Liver (tissue), 9 donors: ENCODE data around the gene FBXO10. TPM values are rescaled to one million over a fixed set of nuclear protein-coding genes. Genes with fewer than 3 reads are reported as not detected.

Source experiments
- DNase-seq: peaks from one replicate; pipeline ENCODE4 v3.0.0-alpha.2; 2017; ENCODE audit warnings: low spot score
- H3K27ac ChIP-seq, 2 donors: one replicate each; pipeline ENCODE4 v1.7.0; 2013; ENCODE audit warnings: inconsistent platforms in 2 of 2, low read length in 2 of 2, control low read depth in 1 of 2, low read depth in 1 of 2, mild to moderate bottlenecking in 1 of 2
- H3K27me3 ChIP-seq, 4 donors: one replicate each; pipeline versions ENCODE4 v1.6.1 to v1.7.0; 2013; ENCODE audit warnings: low read length in 3 of 4, inconsistent platforms in 1 of 4, mild to moderate bottlenecking in 1 of 4, moderate library complexity in 1 of 4; ENCODE audit not compliant: control insufficient read depth in 4 of 4, insufficient read depth in 4 of 4
- H3K36me3 ChIP-seq, 4 donors: one replicate each; pipeline versions ENCODE4 v1.6.1 to v1.7.0; 2013; ENCODE audit warnings: low read length in 3 of 4, mild to moderate bottlenecking in 3 of 4, low read depth in 1 of 4, moderate library complexity in 1 of 4; ENCODE audit not compliant: control insufficient read depth in 4 of 4, insufficient read depth in 3 of 4
- H3K4me1 ChIP-seq, 4 donors: one replicate each; pipeline versions ENCODE4 v1.6.1 to v1.7.0; 2013; ENCODE audit warnings: low read length in 3 of 4, mild to moderate bottlenecking in 3 of 4, moderate library complexity in 1 of 4; ENCODE audit not compliant: control insufficient read depth in 4 of 4, insufficient read depth in 4 of 4
- H3K4me3 ChIP-seq, 3 donors: one replicate each; pipeline versions ENCODE4 v1.6.1 to v1.7.0; 2013; ENCODE audit warnings: low read length in 3 of 3, control low read depth in 1 of 3, low read depth in 1 of 3, mild to moderate bottlenecking in 1 of 3
- H3K9ac ChIP-seq, 2 donors: one replicate each; pipeline ENCODE4 v1.7.0; 2013; ENCODE audit warnings: low read length in 2 of 2, mild to moderate bottlenecking in 2 of 2, moderate library complexity in 2 of 2, control low read depth in 1 of 2, low read depth in 1 of 2
- H3K9me3 ChIP-seq, 4 donors: one replicate each; pipeline versions ENCODE4 v1.6.1 to v1.7.0; 2013; ENCODE audit warnings: low read length in 3 of 4; ENCODE audit not compliant: control insufficient read depth in 4 of 4
- CTCF ChIP-seq: fragments of 150-350 bp; IDR thresholded peaks from 2 replicates; pipeline ENCODE4 v1.5.1; 2017; ENCODE audit warnings: improper control_type of control experiment, low read depth, low read length; ENCODE audit not compliant: missing input control
- FOXA2 ChIP-seq: IDR thresholded peaks from 2 replicates; pipeline ENCODE4 v1.6.1; 2016; ENCODE audit warnings: antibody characterized with exemption
- GABPA ChIP-seq, 2 donors: IDR thresholded peaks in 1 of 2; conservative IDR thresholded peaks in 1 of 2; 2 replicates each; pipeline ENCODE4 v1.6.1; 2016; ENCODE audit warnings: antibody characterized with exemption in 2 of 2, mild to moderate bottlenecking in 1 of 2, moderate library complexity in 1 of 2
- HNF4A ChIP-seq, 2 donors: conservative IDR thresholded peaks; 2 replicates each; pipeline ENCODE4 v1.6.1; 2016; ENCODE audit warnings: antibody characterized with exemption in 2 of 2, mild to moderate bottlenecking in 2 of 2
- JUND ChIP-seq, 2 donors: IDR thresholded peaks; 2 replicates each; pipeline ENCODE4 v1.6.1; 2016; ENCODE audit warnings: antibody characterized with exemption in 2 of 2
- NR2F2 ChIP-seq: IDR thresholded peaks from 2 replicates; pipeline ENCODE4 v1.6.1; 2016; ENCODE audit warnings: antibody characterized with exemption
- RAD21 ChIP-seq, 2 donors: IDR thresholded peaks; 2 replicates each; pipeline ENCODE4 v1.6.1; 2016; ENCODE audit warnings: antibody characterized with exemption in 2 of 2, mild to moderate bottlenecking in 2 of 2
- REST ChIP-seq: IDR thresholded peaks from 2 replicates; pipeline ENCODE4 v1.6.1; 2016; ENCODE audit warnings: antibody characterized with exemption, mild to moderate bottlenecking
- RXRA ChIP-seq, 2 donors: IDR thresholded peaks; 2 replicates each; pipeline ENCODE4 v1.6.1; 2017 to 2018; ENCODE audit warnings: antibody characterized with exemption in 2 of 2, mild to moderate bottlenecking in 1 of 2
- SP1 ChIP-seq: IDR thresholded peaks from 2 replicates; pipeline ENCODE4 v1.6.1; 2018; ENCODE audit warnings: antibody characterized with exemption, mild to moderate bottlenecking
- TAF1 ChIP-seq: conservative IDR thresholded peaks from 2 replicates; pipeline ENCODE4 v1.6.1; 2016; ENCODE audit warnings: antibody characterized with exemption, mild to moderate bottlenecking
- YY1 ChIP-seq: IDR thresholded peaks from 2 replicates; pipeline ENCODE4 v1.6.1; 2016; ENCODE audit warnings: antibody characterized with exemption, mild to moderate bottlenecking
- WGBS: extraction: QIAGEN DNeasy Blood & Tissue Kit; methylation state at CpG from one replicate; pipeline ENCODE4 v1.1.7; 2013; 5-methylcytosine and 5-hydroxymethylcytosine counted together
- polyA plus RNA-seq, 2 donors: library from polyadenylated mRNA; stranded (reverse) in 1 of 2; unstranded in 1 of 2; fragments of 200-250 nt in 1 of 2; fragments of >200 nt in 1 of 2; fragmentation: Nextera tagmentation in 1 of 2; extraction: Ambion mirVana in 1 of 2; gene quantifications; one replicate each; pipeline versions ENCODE4 v1.2.1 to v1.2.3, GENCODE V29; 2013 to 2015
- total RNA-seq, 2 donors: library from RNA; depleted of rRNA; stranded (reverse); fragments of >200 nt; gene quantifications; one replicate each; pipeline ENCODE4 v1.2.3, GENCODE V29; 2014
- TF ChIP-seq, protein P1 (sequence below): IDR thresholded peaks from 2 replicates; pipeline ENCODE4 v1.6.1; 2016; ENCODE audit warnings: antibody characterized with exemption
- TF ChIP-seq, protein P2 (sequence below): IDR thresholded peaks from 2 replicates; pipeline ENCODE4 v1.6.1; 2016; ENCODE audit warnings: antibody characterized with exemption
- donor health status: healthy.
- donor health status: healthy.
- donor health status: healthy.
- donor health status: healthy.
- donor health status: healthy.

FBXO10 gene
- total and polyA plus RNA-seq, 4 donors: 1.3 to 5.5 (median 4.1) TPM

DNA sequence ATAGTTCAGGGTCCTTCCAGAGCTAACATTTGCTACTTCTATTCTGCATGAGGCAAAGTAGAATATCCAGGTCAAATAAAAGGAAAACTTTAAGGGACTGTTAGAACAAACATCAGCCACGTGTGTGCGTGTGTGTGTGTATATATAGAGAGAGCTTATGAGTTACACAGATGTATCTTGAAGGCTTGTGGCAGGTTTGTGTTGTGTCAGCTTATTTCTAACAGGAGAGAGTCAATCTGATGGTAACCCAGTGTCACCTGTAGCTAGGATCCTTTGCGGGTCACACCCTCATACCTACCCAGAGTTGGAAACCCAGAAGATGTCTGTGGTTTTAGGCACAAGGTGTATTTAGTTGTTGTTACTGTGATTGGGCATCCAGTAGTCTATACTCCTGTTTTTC is 77.7 kb downstream of the FBXO10 start:
- no peak for TF ChIP-seq HNF4A (conservative IDR thresholded peaks at IDR 0.05)
- TF ChIP-seq NR2F2: no peak
- TF ChIP-seq GABPA (IDR thresholded peaks at IDR 0.05 in 1 of 2, conservative IDR thresholded peaks at IDR 0.05 in 1 of 2): no peak
- TF ChIP-seq REST: no peak
- TF ChIP-seq TAF1: no peak
- no peak for TF ChIP-seq JUND (IDR thresholded peaks at IDR 0.05)
- no peak for TF ChIP-seq RXRA (IDR thresholded peaks at IDR 0.05)
- H3K9me3 ChIP-seq: no peaks in the 10 kb centered on the region
- 90% methylated on average over 3 of the region's 3 CpGs for WGBS
- H3K9ac ChIP-seq: no peak overlapping the region
- no peak overlapping the region for H3K4me3 ChIP-seq
- H3K36me3 ChIP-seq: peaks cover 7 to 70% (median 64%) of the 10 kb centered on the region in 4 donors
- H3K27ac ChIP-seq: no peak overlapping the region
- H3K4me1 ChIP-seq: peaks cover 4 to 28% (median 15%) of the 10 kb centered on the region in 4 donors
- DNase-seq: no peak
- no peaks in the 10 kb centered on the region for H3K27me3 ChIP-seq

- no peak overlapping the region for H3K27ac ChIP-seq
- H3K4me3 ChIP-seq: no peak overlapping the region
- H3K4me1 ChIP-seq: peaks cover 2 to 17% (median 10%) of the 10 kb centered on the region in 4 donors
- no peaks in the 10 kb centered on the region for H3K27me3 ChIP-seq
- no peak overlapping the region for H3K9ac ChIP-seq
- peaks cover 12 to 73% (median 69%) of the 10 kb centered on the region in 4 donors for H3K36me3 ChIP-seq
- WGBS: 95% methylated on average over 3 of the region's 3 CpGs
- DNase-seq: no peak
- peak in 1 of 2 donors; percentile 7 for TF ChIP-seq HNF4A (conservative IDR thresholded peaks at IDR 0.05)
- TF ChIP-seq FOXA2: no peak
- H3K9me3 ChIP-seq: no peaks in the 10 kb centered on the region
These were observed 78.9 kb downstream of the FBXO10 start for GRCh38 chr9:37497320-37497719.

DNA sequence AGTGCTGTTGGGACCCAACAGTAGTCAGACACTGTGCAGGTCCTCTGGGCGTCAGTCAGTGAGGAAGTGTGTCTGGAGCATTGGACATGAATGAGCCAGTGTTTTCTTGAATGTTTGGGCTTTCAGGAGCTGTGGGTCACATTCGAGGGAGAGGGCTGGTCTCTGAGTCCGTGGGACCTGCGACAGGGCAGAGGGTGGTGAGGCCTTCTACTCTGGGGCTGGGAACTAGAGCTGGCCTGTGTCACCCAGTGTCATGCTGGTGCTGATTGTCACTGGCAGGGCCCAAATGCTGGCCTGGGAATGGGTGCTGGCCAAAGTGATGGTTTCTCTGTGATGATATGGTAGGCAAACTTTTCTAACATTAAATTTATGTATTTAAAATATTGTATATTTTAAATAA is 80.2 kb downstream of the FBXO10 start:
- Histone ChIP-seq H3K4me1 (peaks cover 3 to 7% (median 5%) of the 10 kb centered on the region in 4 donors), H3K9ac (no peak overlapping the region), H3K27me3 (no peaks in the 10 kb centered on the region), H3K36me3 (peaks cover 12 to 72% (median 66%) of the 10 kb centered on the region in 4 donors), H3K9me3 (no peaks in the 10 kb centered on the region), H3K27ac (no peak overlapping the region), H3K4me3 (no peak overlapping the region)
- TF ChIP-seq REST (no peak), RAD21 (IDR thresholded peaks at IDR 0.05) (no peak), CTCF (no peak), JUND (IDR thresholded peaks at IDR 0.05) (no peak), YY1 (no peak), HNF4A (conservative IDR thresholded peaks at IDR 0.05) (no peak), GABPA (IDR thresholded peaks at IDR 0.05 in 1 of 2, conservative IDR thresholded peaks at IDR 0.05 in 1 of 2) (no peak), RXRA (IDR thresholded peaks at IDR 0.05) (no peak), SP1 (no peak)
- TF ChIP-seq, protein P1, sequence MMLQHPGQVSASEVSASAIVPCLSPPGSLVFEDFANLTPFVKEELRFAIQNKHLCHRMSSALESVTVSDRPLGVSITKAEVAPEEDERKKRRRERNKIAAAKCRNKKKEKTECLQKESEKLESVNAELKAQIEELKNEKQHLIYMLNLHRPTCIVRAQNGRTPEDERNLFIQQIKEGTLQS: no peak
- TF ChIP-seq, protein P2, sequence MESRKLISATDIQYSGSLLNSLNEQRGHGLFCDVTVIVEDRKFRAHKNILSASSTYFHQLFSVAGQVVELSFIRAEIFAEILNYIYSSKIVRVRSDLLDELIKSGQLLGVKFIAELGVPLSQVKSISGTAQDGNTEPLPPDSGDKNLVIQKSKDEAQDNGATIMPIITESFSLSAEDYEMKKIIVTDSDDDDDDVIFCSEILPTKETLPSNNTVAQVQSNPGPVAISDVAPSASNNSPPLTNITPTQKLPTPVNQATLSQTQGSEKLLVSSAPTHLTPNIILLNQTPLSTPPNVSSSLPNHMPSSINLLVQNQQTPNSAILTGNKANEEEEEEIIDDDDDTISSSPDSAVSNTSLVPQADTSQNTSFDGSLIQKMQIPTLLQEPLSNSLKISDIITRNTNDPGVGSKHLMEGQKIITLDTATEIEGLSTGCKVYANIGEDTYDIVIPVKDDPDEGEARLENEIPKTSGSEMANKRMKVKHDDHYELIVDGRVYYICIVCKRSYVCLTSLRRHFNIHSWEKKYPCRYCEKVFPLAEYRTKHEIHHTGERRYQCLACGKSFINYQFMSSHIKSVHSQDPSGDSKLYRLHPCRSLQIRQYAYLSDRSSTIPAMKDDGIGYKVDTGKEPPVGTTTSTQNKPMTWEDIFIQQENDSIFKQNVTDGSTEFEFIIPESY: no peak
- DNase-seq: no peak
- WGBS: 95% methylated on average over 4 of the region's 4 CpGs
